Measurements from ENCODE around the gene WWOX. TPM values are rescaled to one million over a fixed set of nuclear protein-coding genes. Genes with fewer than 3 reads are reported as not detected.

The WWOX gene
- total and polyA plus RNA-seq, 7 donors = 7.1 to 46.8 (median 16.1) TPM

GRCh38 chr16:78784771-78785170 is 685.3 kb downstream of the WWOX start:
- H3K4me1 ChIP-seq = no peaks in the 10 kb centered on the region
- no peak for DNase-seq
- no peak overlapping the region for H3K4me3 ChIP-seq
- TF ChIP-seq POLR2A (IDR thresholded peaks at IDR 0.05) = no peak
- no peak for TF ChIP-seq POLR2AphosphoS5 (IDR thresholded peaks at IDR 0.05)
- TF ChIP-seq EP300 (IDR thresholded peaks at IDR 0.05) = no peak
- TF ChIP-seq, protein P1, sequence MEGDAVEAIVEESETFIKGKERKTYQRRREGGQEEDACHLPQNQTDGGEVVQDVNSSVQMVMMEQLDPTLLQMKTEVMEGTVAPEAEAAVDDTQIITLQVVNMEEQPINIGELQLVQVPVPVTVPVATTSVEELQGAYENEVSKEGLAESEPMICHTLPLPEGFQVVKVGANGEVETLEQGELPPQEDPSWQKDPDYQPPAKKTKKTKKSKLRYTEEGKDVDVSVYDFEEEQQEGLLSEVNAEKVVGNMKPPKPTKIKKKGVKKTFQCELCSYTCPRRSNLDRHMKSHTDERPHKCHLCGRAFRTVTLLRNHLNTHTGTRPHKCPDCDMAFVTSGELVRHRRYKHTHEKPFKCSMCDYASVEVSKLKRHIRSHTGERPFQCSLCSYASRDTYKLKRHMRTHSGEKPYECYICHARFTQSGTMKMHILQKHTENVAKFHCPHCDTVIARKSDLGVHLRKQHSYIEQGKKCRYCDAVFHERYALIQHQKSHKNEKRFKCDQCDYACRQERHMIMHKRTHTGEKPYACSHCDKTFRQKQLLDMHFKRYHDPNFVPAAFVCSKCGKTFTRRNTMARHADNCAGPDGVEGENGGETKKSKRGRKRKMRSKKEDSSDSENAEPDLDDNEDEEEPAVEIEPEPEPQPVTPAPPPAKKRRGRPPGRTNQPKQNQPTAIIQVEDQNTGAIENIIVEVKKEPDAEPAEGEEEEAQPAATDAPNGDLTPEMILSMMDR (IDR thresholded peaks at IDR 0.05) = no peak
- no peak overlapping the region for H3K27ac ChIP-seq
- no peaks in the 10 kb centered on the region for H3K9me3 ChIP-seq
- H3K36me3 ChIP-seq = no peaks in the 10 kb centered on the region
- no peaks in the 10 kb centered on the region for H3K27me3 ChIP-seq
- intact Hi-C loops (cut with DNase I) = no loop called here
- WGBS, 2 donors = 81% methylated on average over 6 of the region's 6 CpGs

GRCh38 chr16:78785218-78785617 is 685.8 kb downstream of the WWOX start:
- no peak overlapping the region for H3K4me3 ChIP-seq
- H3K27me3 ChIP-seq = no peaks in the 10 kb centered on the region
- no peak for TF ChIP-seq POLR2A (IDR thresholded peaks at IDR 0.05)
- TF ChIP-seq POLR2AphosphoS5 (IDR thresholded peaks at IDR 0.05) = no peak
- no peak for TF ChIP-seq EP300 (IDR thresholded peaks at IDR 0.05)
- TF ChIP-seq, protein P1 (IDR thresholded peaks at IDR 0.05) = no peak
- 41 to 76% methylated on average over 3 of the region's 3 CpGs for WGBS, 2 donors
- H3K9me3 ChIP-seq = no peaks in the 10 kb centered on the region
- H3K27ac ChIP-seq = no peak overlapping the region
- intact Hi-C loops (cut with DNase I) = no loop called here
- H3K36me3 ChIP-seq = no peaks in the 10 kb centered on the region
- H3K4me1 ChIP-seq = no peaks in the 10 kb centered on the region
- no peak for DNase-seq

DNA sequence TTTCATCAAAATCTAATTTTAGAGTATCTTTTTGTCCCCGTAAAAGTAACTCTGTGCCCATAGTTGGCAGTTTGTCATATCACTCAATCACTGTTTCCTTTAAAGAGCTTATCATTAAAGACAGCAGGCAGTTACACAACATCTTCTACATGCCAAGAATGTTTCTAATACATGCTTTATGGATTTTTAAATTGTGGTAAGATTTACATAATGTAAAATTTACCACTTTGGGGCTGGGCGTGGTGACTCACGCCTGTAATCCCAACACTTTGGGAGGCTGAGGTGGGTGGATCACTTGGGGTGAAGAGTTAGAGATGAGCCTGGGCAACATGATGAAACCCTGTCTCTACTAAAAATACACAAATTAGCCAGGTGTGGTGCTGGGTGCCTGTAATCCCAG is 687.2 kb downstream of the WWOX start:
- Histone ChIP-seq H3K4me3 (no peak overlapping the region), H3K4me1 (no peaks in the 10 kb centered on the region), H3K27me3 (no peaks in the 10 kb centered on the region), H3K27ac (no peak overlapping the region), H3K9me3 (no peaks in the 10 kb centered on the region), H3K36me3 (no peaks in the 10 kb centered on the region)
- 50 to 79% methylated on average over 3 of the region's 3 CpGs for WGBS, 2 donors
- DNase-seq = no peak
- intact Hi-C loops (cut with DNase I) = no loop called here
- TF ChIP-seq POLR2A (IDR thresholded peaks at IDR 0.05) (no peak), EP300 (IDR thresholded peaks at IDR 0.05) (no peak), POLR2AphosphoS5 (IDR thresholded peaks at IDR 0.05) (no peak)

DNA sequence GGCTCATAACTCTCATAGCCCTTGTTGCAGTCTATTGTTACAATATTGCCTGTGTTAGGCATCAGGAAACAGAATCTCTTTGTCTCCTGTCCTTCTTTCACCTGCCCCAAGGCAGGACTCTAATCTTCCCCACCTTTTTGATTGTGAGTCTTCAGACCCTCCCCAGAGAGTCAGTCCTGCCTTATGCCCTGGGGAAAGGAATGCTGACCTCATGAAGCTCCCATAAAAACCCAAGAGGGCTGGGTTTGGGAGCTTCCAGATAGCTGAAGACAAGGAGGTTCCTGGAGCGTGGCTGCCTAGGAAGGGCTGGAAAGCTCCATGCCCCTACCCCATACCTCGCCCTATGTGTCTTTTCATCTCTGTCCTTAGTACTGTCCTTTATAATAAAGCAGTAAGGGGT is 688.8 kb downstream of the WWOX start:
- TF ChIP-seq POLR2AphosphoS5 (IDR thresholded peaks at IDR 0.05) (no peak), POLR2A (IDR thresholded peaks at IDR 0.05) (no peak), EP300 (IDR thresholded peaks at IDR 0.05) (no peak)
- TF ChIP-seq, protein P1 (IDR thresholded peaks at IDR 0.05) = no peak
- WGBS, 2 donors = 96% methylated on average over 2 of the region's 2 CpGs
- intact Hi-C loops (cut with DNase I) = no loop called here
- DNase-seq = peak; percentile 4
- Histone ChIP-seq H3K9me3 (no peaks in the 10 kb centered on the region), H3K27ac (no peak overlapping the region), H3K36me3 (no peaks in the 10 kb centered on the region), H3K4me3 (no peak overlapping the region), H3K4me1 (no peaks in the 10 kb centered on the region), H3K27me3 (no peaks in the 10 kb centered on the region)

DNA sequence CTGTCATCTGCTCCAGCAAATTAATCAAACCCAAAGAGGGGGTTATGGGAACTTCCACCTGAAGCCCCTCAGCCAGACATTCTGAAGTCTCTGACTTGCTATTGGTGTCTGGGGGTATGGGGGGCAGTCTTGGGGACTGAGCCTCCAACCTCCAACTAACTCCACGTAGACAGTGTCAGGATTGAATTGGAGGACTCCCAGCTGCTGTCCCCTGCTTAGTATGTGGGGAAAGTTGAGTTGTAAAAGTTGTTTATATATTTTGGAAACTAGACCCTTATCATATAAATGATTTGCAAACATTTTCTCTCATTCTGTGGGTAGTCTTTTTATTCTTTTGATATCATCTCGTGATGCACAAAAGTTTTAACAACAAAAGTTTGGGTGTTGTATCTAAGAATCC is 689.2 kb downstream of the WWOX start:
- Histone ChIP-seq H3K36me3 (no peaks in the 10 kb centered on the region), H3K27me3 (no peaks in the 10 kb centered on the region), H3K4me1 (no peaks in the 10 kb centered on the region), H3K4me3 (no peak overlapping the region), H3K9me3 (no peaks in the 10 kb centered on the region), H3K27ac (no peak overlapping the region)
- 71 to 83% methylated on average over 2 of the region's 2 CpGs for WGBS, 2 donors
- no peak for DNase-seq
- intact Hi-C loops (cut with DNase I) = no loop called here
- no peak for TF ChIP-seq POLR2AphosphoS5 (IDR thresholded peaks at IDR 0.05)
- no peak for TF ChIP-seq EP300 (IDR thresholded peaks at IDR 0.05)
- TF ChIP-seq, protein P1 (IDR thresholded peaks at IDR 0.05) = no peak
- TF ChIP-seq POLR2A (IDR thresholded peaks at IDR 0.05) = no peak
